HEK293 (cell line): ENCODE measurements around the gene TDRD3.

Experiments used
- CTCF ChIA-PET: fragments of 350-600 bp; formaldehyde crosslinking; extraction: SDS; loops from one replicate; lab custom pipeline; 2021; ENCODE audit warnings: antibody characterized with exemption; lab: Yijun Ruan, JAX
- POLR2A ChIA-PET: fragments of 300-600 bp; formaldehyde crosslinking; extraction: SDS; loops from one replicate; lab custom pipeline; 2020; ENCODE audit warnings: antibody characterized with exemption, inconsistent platforms; lab: Yijun Ruan, JAX
- H3K27ac ChIP-seq: fragments of 200-500 bp; sonication (Bioruptor generic); 2 replicates; pipeline ENCODE4 v1.5.1; 2014; ENCODE audit warnings: low read depth, low read length, control low read depth, inconsistent platforms; ENCODE audit errors: extremely low read depth
- H3K36me3 ChIP-seq, 2 experiments: fragments of 200-500 bp in 1 of 2; sonication (Bioruptor generic) in 1 of 2; 1 replicate in 1 of 2; 2 replicates in 1 of 2; pipeline ENCODE4 v1.5.1; 2014 to 2017; ENCODE audit warnings: inconsistent platforms in 2 of 2, low read length in 2 of 2; ENCODE audit not compliant: control insufficient read depth in 2 of 2, insufficient read depth in 1 of 2
- H3K4me1 ChIP-seq: fragments of 200-500 bp; sonication (Bioruptor generic); 2 replicates; pipeline ENCODE4 v1.5.1; 2014; ENCODE audit warnings: mild to moderate bottlenecking, low read length, inconsistent platforms; ENCODE audit not compliant: control insufficient read depth, insufficient read depth
- H3K4me3 ChIP-seq: 2 replicates; pipeline ENCODE4 v1.5.1; 2011; ENCODE audit warnings: low read depth, mild to moderate bottlenecking, control low read depth, low read length, moderate library complexity
- H3K9me3 ChIP-seq: fragments of 200-500 bp; sonication (Bioruptor generic); 2 replicates; pipeline ENCODE4 v1.5.1; 2014; ENCODE audit warnings: low read depth, low read length, inconsistent platforms; ENCODE audit not compliant: control insufficient read depth, insufficient read depth
- GFI1B ChIP-seq: fragments of 450-650 bp; formaldehyde crosslinking; IDR thresholded peaks from 2 replicates; pipeline ENCODE4 v1.5.1; 2016; ENCODE audit warnings: missing biosample characterization, missing genetic modification characterization
- IKZF3 ChIP-seq: fragments of 450-650 bp; IDR thresholded peaks from 2 replicates; pipeline ENCODE4 v1.5.0; 2018; ENCODE audit warnings: missing biosample characterization, mild to moderate bottlenecking, missing genetic modification characterization, moderate library complexity
- MEIS1 ChIP-seq: sonication (generic); formaldehyde crosslinking; IDR thresholded peaks from 2 replicates; pipeline ENCODE4 v1.8.1; 2022; ENCODE audit warnings: missing genetic modification reagents, mild to moderate bottlenecking, borderline replicate concordance
- OSR2 ChIP-seq: fragments of 450-650 bp; formaldehyde crosslinking; IDR thresholded peaks from 2 replicates; pipeline ENCODE4 v1.5.1; 2016; ENCODE audit warnings: missing biosample characterization, missing genetic modification characterization
- OVOL3 ChIP-seq: fragments of 450-650 bp; formaldehyde crosslinking; IDR thresholded peaks from 2 replicates; pipeline ENCODE4 v1.5.1; 2016; ENCODE audit warnings: missing biosample characterization, missing genetic modification characterization
- PRDM2 ChIP-seq: fragments of 450-650 bp; formaldehyde crosslinking; IDR thresholded peaks from 2 replicates; pipeline ENCODE4 v1.5.1; 2016; ENCODE audit warnings: missing biosample characterization, missing genetic modification characterization, borderline replicate concordance
- SP3 ChIP-seq: fragments of 450-650 bp; formaldehyde crosslinking; IDR thresholded peaks from 2 replicates; pipeline ENCODE4 v1.5.1; 2016; ENCODE audit warnings: missing biosample characterization, missing genetic modification characterization
- WT1 ChIP-seq: fragments of 450-650 bp; formaldehyde crosslinking; IDR thresholded peaks from 2 replicates; pipeline ENCODE4 v1.5.1; 2016; ENCODE audit warnings: missing biosample characterization, missing genetic modification characterization
- ZBTB1 ChIP-seq: fragments of 450-650 bp; formaldehyde crosslinking; IDR thresholded peaks from 2 replicates; pipeline ENCODE4 v1.5.1; 2016; ENCODE audit warnings: missing biosample characterization, missing genetic modification characterization
- ZBTB10 ChIP-seq: fragments of 450-650 bp; formaldehyde crosslinking; IDR thresholded peaks from 2 replicates; pipeline ENCODE4 v1.5.1; 2016; ENCODE audit warnings: missing biosample characterization, missing genetic modification characterization
- ZBTB26 ChIP-seq: fragments of 450-650 bp; formaldehyde crosslinking; optimal IDR thresholded peaks from 2 replicates; pipeline ENCODE3; 2016; ENCODE audit warnings: missing biosample characterization, mild to moderate bottlenecking, missing genetic modification characterization
- ZFP41 ChIP-seq: fragments of 450-650 bp; formaldehyde crosslinking; IDR thresholded peaks from 2 replicates; pipeline ENCODE4 v1.5.1; 2016; ENCODE audit warnings: missing biosample characterization, missing genetic modification characterization, borderline replicate concordance
- ZIC2 ChIP-seq: fragments of 450-650 bp; formaldehyde crosslinking; IDR thresholded peaks from 2 replicates; pipeline ENCODE4 v1.5.1; 2016; ENCODE audit warnings: missing biosample characterization, missing genetic modification characterization
- ZNF112 ChIP-seq: fragments of 450-650 bp; formaldehyde crosslinking; IDR thresholded peaks from 2 replicates; pipeline ENCODE4 v1.5.0; 2017; ENCODE audit warnings: missing biosample characterization, missing genetic modification characterization
- ZNF155 ChIP-seq: fragments of 450-650 bp; formaldehyde crosslinking; IDR thresholded peaks from 2 replicates; pipeline ENCODE4 v1.5.1; 2016; ENCODE audit warnings: missing biosample characterization, missing genetic modification characterization
- ZNF266 ChIP-seq: fragments of 450-650 bp; formaldehyde crosslinking; IDR thresholded peaks from 2 replicates; pipeline ENCODE4 v1.5.1; 2016; ENCODE audit warnings: missing biosample characterization, missing genetic modification characterization, low read depth
- ZNF280D ChIP-seq: fragments of 450-650 bp; formaldehyde crosslinking; IDR thresholded peaks from 2 replicates; pipeline ENCODE4 v1.5.1; 2016; ENCODE audit warnings: missing biosample characterization, missing genetic modification characterization
- ZNF292 ChIP-seq: fragments of 450-650 bp; formaldehyde crosslinking; IDR thresholded peaks from 2 replicates; pipeline ENCODE4 v1.5.1; 2016; ENCODE audit warnings: low read depth, missing biosample characterization, missing genetic modification characterization, borderline replicate concordance
- ZNF404 ChIP-seq: fragments of 450-650 bp; formaldehyde crosslinking; IDR thresholded peaks from 2 replicates; pipeline ENCODE4 v1.5.1; 2017; ENCODE audit warnings: missing biosample characterization, missing genetic modification characterization
- ZNF529 ChIP-seq: fragments of 450-650 bp; formaldehyde crosslinking; IDR thresholded peaks from 2 replicates; pipeline ENCODE4 v1.5.1; 2017; ENCODE audit warnings: missing genetic modification characterization, missing biosample characterization; ENCODE audit not compliant: insufficient replicate concordance
- ZNF530 ChIP-seq: fragments of 450-650 bp; formaldehyde crosslinking; IDR thresholded peaks from 2 replicates; pipeline ENCODE4 v1.5.1; 2016; ENCODE audit warnings: low read depth, missing biosample characterization, missing genetic modification characterization
- ZSCAN4 ChIP-seq: fragments of 450-650 bp; formaldehyde crosslinking; IDR thresholded peaks from 2 replicates; pipeline ENCODE4 v1.5.1; 2017; ENCODE audit warnings: missing biosample characterization, missing genetic modification characterization

Gene TDRD3

GRCh38 chr13:60492187-60492586 is 95.2 kb downstream of the TDRD3 start (continued):
- no peak for TF ChIP-seq PRDM2 (tag by site-specific recombination)
- no peak for TF ChIP-seq ZFP41 (tag by site-specific recombination)
- TF ChIP-seq ZNF155 (tag by site-specific recombination), result no peak
- no peak for TF ChIP-seq ZNF292 (tag by site-specific recombination)
- TF ChIP-seq ZBTB26, result no peak
- TF ChIP-seq ZIC2 (tag by site-specific recombination), result no peak
- no peak for TF ChIP-seq ZNF280D (tag by site-specific recombination)
- no peak for TF ChIP-seq ZNF529

- Histone ChIP-seq H3K9me3 (no peaks in the 10 kb centered on the region), H3K36me3 (no peaks in the 10 kb centered on the region; a peak in 1 of 3 replicates), H3K27ac (no peak overlapping the region), H3K4me1 (no peaks in the 10 kb centered on the region), H3K4me3 (no peak overlapping the region)
- ChIA-PET CTCF (no interaction called here), POLR2A (no interaction called here)
- TF ChIP-seq MEIS1 (CRISPR knock-in tag) (no peak), GFI1B (no peak), ZNF112 (no peak), ZBTB10 (tag by site-specific recombination) (no peak), ZNF530 (no peak), SP3 (tag by site-specific recombination) (no peak), ZNF266 (no peak), WT1 (no peak), ZNF404 (no peak), OVOL3 (tag by site-specific recombination) (no peak), ZSCAN4 (tag by site-specific recombination) (no peak), ZBTB1 (no peak), OSR2 (no peak), IKZF3 (tag by site-specific recombination) (no peak)
Observed at GRCh38 chr13:60494296-60494695, 97.3 kb downstream of the TDRD3 start.
